22Rv1 (cell line): Measurements from ENCODE around the gene HSDL1.

Source experiments
- H3K27ac ChIP-seq: fragments of 450-650 bp; 2 replicates; pipeline ENCODE4 v1.5.1; 2017
- ZFX ChIP-seq: fragments of 450-650 bp; IDR thresholded peaks from 2 replicates; pipeline ENCODE4 v1.6.1; 2017; ENCODE audit warnings: antibody characterized with exemption, borderline replicate concordance
- TF ChIP-seq, protein P1 (sequence below): fragments of 450-650 bp; IDR thresholded peaks from 2 replicates; pipeline ENCODE4 v1.5.1; 2017; ENCODE audit warnings: mild to moderate bottlenecking

The HSDL1 gene

DNA sequence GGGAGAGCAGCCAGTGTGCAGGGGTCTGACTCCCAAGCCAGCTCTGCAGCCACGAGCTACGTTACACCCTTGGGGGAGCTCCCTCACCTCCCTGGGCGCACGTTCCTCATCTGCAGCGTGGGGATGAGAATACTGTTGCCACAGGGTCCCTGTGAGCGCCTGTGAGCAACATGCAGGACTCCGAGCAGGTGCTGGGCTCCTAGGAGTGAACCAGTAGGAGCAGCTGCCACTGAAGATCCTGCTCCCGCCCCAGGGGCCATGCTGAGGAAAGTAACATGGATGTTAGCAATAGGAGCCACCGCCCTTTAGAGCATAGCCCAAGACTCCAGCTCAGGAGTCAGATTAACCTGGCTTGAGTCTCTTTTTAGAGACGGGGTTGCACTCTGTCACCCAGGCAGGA is 16.1 kb upstream of the HSDL1 start:
- no peak overlapping the region for H3K27ac ChIP-seq
- no peak for TF ChIP-seq ZFX
- TF ChIP-seq, protein P1, sequence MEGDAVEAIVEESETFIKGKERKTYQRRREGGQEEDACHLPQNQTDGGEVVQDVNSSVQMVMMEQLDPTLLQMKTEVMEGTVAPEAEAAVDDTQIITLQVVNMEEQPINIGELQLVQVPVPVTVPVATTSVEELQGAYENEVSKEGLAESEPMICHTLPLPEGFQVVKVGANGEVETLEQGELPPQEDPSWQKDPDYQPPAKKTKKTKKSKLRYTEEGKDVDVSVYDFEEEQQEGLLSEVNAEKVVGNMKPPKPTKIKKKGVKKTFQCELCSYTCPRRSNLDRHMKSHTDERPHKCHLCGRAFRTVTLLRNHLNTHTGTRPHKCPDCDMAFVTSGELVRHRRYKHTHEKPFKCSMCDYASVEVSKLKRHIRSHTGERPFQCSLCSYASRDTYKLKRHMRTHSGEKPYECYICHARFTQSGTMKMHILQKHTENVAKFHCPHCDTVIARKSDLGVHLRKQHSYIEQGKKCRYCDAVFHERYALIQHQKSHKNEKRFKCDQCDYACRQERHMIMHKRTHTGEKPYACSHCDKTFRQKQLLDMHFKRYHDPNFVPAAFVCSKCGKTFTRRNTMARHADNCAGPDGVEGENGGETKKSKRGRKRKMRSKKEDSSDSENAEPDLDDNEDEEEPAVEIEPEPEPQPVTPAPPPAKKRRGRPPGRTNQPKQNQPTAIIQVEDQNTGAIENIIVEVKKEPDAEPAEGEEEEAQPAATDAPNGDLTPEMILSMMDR = no peak

DNA sequence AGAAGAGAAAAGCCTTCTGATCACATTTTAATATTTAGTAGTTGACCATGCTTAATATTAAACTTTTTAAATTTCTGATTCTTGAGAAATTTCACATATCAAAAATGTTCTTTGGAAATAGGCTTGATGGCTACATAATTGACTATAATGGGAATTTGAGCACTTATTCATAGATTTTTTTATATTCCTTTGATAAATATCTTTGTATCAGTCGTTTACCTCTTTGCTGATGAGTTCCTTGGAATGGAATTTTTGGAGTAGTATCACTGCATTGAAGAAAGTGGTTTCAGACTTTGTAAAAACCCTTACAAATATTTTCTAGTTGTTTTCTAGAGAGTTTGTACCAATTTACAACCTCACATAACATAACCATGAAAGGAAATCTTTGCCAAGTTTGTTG is 14.8 kb upstream of the HSDL1 start:
- no peak overlapping the region for H3K27ac ChIP-seq
- TF ChIP-seq, protein P1 = no peak
- TF ChIP-seq ZFX = no peak

DNA sequence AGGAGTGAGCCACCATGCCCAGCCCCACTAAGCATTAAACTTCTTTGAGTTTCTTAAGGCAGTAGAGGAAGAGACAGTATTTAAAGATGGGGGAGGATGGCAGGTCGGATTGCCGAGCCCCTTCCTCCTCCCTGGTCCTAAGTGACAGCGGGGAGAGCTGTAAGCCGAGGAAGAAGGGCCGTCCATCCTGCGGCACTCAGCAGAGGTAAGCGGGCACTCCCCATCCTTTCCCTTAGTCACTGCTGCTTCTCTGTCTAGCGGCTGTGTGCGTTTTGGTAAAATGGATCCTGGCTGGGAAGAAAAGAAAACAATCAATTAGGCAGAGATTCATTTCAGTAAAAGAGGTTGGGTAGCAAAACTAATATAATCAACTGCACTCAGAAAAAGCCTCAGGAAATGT is 14.0 kb upstream of the HSDL1 start:
- no peak overlapping the region for H3K27ac ChIP-seq
- TF ChIP-seq, protein P1 = no peak
- TF ChIP-seq ZFX = no peak

DNA sequence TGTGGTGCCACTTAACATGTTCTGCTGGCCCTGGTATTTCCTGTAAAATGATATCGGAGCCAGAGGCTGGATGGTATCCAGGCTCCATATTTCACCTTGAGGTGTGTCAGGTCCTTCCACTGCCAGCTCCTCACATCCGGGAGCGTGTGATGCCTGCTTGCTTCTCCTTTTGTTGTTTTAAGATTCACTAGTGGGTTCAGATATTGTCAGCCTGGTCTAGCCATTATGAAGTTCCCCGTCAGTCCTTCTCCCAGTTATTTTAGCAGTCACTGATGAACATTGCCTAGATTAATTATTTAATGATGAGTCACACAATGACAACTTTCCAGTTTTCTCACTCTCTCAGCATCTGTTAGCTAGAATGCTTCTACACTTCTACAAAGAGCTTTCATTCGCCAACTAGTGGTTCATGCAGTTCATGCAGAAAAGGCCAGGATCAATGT is 11.4 kb upstream of the HSDL1 start:
- TF ChIP-seq, protein P1 = no peak
- no peak for TF ChIP-seq ZFX
- no peak overlapping the region for H3K27ac ChIP-seq

DNA sequence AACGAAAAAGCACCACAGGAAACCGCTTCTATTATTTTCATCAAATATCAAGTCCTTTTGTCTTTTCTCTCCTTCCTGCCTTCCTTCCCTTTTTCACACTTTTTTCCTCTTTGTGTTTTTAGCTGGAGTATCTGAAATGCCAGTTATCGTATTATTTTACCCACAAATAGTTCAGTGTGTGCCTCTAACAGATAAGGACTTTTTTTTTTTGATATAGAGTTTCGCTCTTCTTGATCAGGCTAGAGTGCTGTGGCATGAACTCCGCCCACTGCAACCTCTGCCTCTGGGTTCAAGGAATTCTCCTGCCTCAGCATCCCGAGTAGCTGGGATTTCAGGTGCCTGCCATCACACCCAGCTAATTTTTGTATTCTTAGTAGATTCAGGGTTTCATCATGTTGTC is 10.8 kb upstream of the HSDL1 start:
- TF ChIP-seq, protein P1 = no peak
- no peak for TF ChIP-seq ZFX
- H3K27ac ChIP-seq = no peak overlapping the region

DNA sequence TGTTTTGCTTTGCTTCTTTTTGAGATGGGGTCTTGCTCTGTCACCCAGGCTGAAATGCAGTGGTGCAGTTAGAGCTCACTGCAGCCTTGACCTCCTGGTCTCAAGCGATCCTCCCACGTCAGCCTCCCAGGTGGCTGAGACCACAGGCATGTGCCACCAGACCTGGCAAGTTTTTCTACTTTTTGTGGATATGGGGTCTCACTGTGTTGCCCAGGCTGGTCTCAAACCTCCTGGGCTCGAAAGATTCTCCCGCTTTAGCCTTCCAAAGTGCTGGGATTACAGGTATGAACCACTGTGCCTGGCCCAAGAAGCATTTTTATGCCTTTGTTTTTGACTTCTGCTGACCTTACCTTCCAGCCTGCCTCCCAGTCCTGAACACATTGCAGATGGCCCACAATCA is 10.2 kb upstream of the HSDL1 start:
- H3K27ac ChIP-seq = no peak overlapping the region
- TF ChIP-seq, protein P1 = no peak
- no peak for TF ChIP-seq ZFX

DNA sequence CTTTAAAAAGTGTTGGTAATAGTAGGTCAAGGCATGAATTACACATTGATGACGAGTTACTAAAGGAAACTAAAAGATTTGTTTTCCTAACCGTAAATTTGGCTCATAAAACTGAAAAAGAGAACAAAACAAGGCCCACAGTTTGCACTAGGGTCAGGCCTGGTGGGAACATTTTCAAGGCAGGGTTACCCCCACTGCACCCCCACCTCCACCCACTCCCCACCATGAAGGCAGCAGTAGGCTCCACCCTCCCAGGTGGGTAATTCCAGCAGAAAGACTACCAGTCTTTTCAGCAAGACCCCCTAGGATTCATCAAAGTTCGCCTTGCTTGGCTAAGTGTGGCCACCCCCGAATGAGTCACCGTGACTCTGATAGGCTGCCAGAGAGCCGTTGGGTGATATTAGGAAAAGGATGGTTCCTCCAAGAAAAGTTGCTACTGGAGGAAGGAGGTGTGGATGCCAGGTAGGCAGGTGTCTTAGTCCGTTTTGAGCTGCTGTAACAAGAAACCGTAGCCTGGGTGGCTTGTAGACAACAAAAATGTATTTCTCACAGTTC is 8.8 kb upstream of the HSDL1 start:
- H3K27ac ChIP-seq = no peak overlapping the region
- TF ChIP-seq ZFX = no peak
- TF ChIP-seq, protein P1 = no peak
